GM19099 (cell line): Measurements from ENCODE around the gene BMP7.

ENCODE experiments used
- POLR2A ChIP-seq: IDR thresholded peaks from 3 replicates; pipeline ENCODE4 v1.6.1; 2011; ENCODE audit warnings: low read depth; ENCODE audit not compliant: insufficient read length; ENCODE audit errors: extremely low read depth

BMP7 gene

GRCh38 chr20:57260934-57261333, 5.5 kb downstream of the BMP7 start:
- no peak for TF ChIP-seq POLR2A

GRCh38 chr20:57259938-57260921, 6.2 kb downstream of the BMP7 start:
- TF ChIP-seq POLR2A = no peak

GRCh38 chr20:57259121-57259937, 7.1 kb downstream of the BMP7 start:
- no peak for TF ChIP-seq POLR2A

- no peak for TF ChIP-seq POLR2A
Measured at GRCh38 chr20:57257701-57258453, 8.6 kb downstream of the BMP7 start.

GRCh38 chr20:57256908-57257307, 9.5 kb downstream of the BMP7 start:
- no peak for TF ChIP-seq POLR2A

- no peak for TF ChIP-seq POLR2A
Measured at GRCh38 chr20:57256205-57256604, 10.2 kb downstream of the BMP7 start.

GRCh38 chr20:57255183-57255582, 11.3 kb downstream of the BMP7 start:
- no peak for TF ChIP-seq POLR2A

- TF ChIP-seq POLR2A = no peak
Measured at GRCh38 chr20:57252559-57253162, 13.8 kb downstream of the BMP7 start.

- no peak for TF ChIP-seq POLR2A
Measured at GRCh38 chr20:57251949-57252348, 14.5 kb downstream of the BMP7 start.

GRCh38 chr20:57251344-57251743, 15.1 kb downstream of the BMP7 start:
- no peak for TF ChIP-seq POLR2A

- no peak for TF ChIP-seq POLR2A
Measured at GRCh38 chr20:57250607-57251343, 15.7 kb downstream of the BMP7 start.

GRCh38 chr20:57249772-57250171, 16.7 kb downstream of the BMP7 start:
- no peak for TF ChIP-seq POLR2A

- TF ChIP-seq POLR2A = no peak
Measured at GRCh38 chr20:57249073-57249472, 17.4 kb downstream of the BMP7 start.

GRCh38 chr20:57248132-57248797, 18.2 kb downstream of the BMP7 start:
- no peak for TF ChIP-seq POLR2A
